Neural crest cell (in vitro differentiated cells): Measurements from ENCODE around the gene MAP1B. TPM values are rescaled to one million over a fixed set of nuclear protein-coding genes. Genes with fewer than 3 reads are reported as not detected.

Experiments used
- DNase-seq: peaks from one replicate; pipeline ENCODE4 v3.0.0; 2021; ENCODE audit warnings: low read depth, mixed read lengths, low spot score
- H3K27ac Mint-ChIP-seq: one replicate; pipeline ENCODE4 v1.8.0; 2021; ENCODE audit warnings: mild to moderate bottlenecking, mixed read lengths; ENCODE audit not compliant: unreplicated experiment
- H3K27me3 Mint-ChIP-seq: 2 replicates; pipeline ENCODE4 v1.8.0; 2021; ENCODE audit warnings: low read depth, mild to moderate bottlenecking, mixed read lengths
- H3K36me3 Mint-ChIP-seq: 2 replicates; pipeline ENCODE4 v1.8.0; 2021; ENCODE audit warnings: low read depth, mild to moderate bottlenecking, mixed read lengths
- H3K4me1 Mint-ChIP-seq: 2 replicates; pipeline ENCODE4 v1.8.0; 2021; ENCODE audit warnings: mixed read lengths
- H3K4me3 Mint-ChIP-seq: one replicate; pipeline ENCODE4 v1.8.0; 2021; ENCODE audit warnings: mild to moderate bottlenecking, mixed read lengths
- H3K9me3 Mint-ChIP-seq: 2 replicates; pipeline ENCODE4 v1.8.0; 2021; ENCODE audit warnings: mixed read lengths
- total RNA-seq: library from RNA; stranded (reverse); gene quantifications from 2 replicates; pipeline ENCODE4 v1.2.1, GENCODE V29; 2021
- TF ChIP-seq, protein P1 (sequence below): fragments of 200-600 bp; sonication (generic); conservative IDR thresholded peaks from 2 replicates; pipeline ENCODE4 v1.5.0; 2021; ENCODE audit warnings: antibody characterized with exemption, mild to moderate bottlenecking

Gene MAP1B
- total RNA-seq, 1 donor from 2014 or later = 256 TPM

DNA sequence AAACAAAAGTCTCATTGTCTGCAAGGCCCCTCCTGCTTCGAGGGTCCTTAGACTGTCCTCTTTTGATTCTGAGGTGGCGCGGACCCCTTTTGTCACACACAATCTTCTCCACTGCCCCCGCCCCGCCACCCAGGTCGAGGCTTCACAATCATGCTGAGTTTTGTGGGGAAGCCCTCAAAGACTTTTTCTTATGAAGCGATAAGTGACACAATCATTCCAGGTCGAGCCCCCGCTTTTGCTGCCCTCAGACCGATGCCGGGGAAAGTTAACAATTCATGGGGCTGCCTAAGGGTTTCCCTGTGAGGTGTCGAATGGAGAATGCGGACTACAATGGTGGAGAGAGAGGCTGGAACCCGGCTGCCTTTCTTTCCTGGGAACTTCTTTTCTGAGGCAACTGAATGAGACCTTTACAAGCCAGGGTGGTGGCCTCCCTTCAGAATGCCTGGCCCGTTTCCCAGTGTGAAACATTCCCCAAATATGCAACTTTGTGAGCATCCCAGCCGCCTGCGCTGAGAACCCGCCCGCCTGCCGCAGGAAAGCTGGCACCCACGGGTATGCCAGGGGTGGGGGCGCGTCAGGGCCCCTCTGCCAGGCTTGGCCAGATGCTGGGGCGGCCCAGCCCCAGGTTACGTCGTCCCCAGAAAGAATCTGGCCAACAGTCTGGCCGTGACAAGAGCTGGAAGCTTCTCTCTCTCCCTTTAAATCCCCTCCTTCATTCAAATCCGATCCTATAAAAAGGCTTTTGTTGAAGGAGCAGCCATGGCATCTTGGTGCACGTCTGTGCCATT, 71.9 kb downstream of the MAP1B start:
- Mint-ChIP-seq H3K4me1 (peaks cover 79% of the 10 kb centered on the region), H3K9me3 (no peaks in the 10 kb centered on the region), H3K36me3 (peaks cover 13% of the 10 kb centered on the region), H3K27me3 (no peaks in the 10 kb centered on the region), H3K27ac (peak overlapping the region; percentile 92), H3K4me3 (peak overlapping the region; percentile 86)
- TF ChIP-seq, protein P1, sequence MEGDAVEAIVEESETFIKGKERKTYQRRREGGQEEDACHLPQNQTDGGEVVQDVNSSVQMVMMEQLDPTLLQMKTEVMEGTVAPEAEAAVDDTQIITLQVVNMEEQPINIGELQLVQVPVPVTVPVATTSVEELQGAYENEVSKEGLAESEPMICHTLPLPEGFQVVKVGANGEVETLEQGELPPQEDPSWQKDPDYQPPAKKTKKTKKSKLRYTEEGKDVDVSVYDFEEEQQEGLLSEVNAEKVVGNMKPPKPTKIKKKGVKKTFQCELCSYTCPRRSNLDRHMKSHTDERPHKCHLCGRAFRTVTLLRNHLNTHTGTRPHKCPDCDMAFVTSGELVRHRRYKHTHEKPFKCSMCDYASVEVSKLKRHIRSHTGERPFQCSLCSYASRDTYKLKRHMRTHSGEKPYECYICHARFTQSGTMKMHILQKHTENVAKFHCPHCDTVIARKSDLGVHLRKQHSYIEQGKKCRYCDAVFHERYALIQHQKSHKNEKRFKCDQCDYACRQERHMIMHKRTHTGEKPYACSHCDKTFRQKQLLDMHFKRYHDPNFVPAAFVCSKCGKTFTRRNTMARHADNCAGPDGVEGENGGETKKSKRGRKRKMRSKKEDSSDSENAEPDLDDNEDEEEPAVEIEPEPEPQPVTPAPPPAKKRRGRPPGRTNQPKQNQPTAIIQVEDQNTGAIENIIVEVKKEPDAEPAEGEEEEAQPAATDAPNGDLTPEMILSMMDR = no peak
- DNase-seq = peak; percentile 50

DNA sequence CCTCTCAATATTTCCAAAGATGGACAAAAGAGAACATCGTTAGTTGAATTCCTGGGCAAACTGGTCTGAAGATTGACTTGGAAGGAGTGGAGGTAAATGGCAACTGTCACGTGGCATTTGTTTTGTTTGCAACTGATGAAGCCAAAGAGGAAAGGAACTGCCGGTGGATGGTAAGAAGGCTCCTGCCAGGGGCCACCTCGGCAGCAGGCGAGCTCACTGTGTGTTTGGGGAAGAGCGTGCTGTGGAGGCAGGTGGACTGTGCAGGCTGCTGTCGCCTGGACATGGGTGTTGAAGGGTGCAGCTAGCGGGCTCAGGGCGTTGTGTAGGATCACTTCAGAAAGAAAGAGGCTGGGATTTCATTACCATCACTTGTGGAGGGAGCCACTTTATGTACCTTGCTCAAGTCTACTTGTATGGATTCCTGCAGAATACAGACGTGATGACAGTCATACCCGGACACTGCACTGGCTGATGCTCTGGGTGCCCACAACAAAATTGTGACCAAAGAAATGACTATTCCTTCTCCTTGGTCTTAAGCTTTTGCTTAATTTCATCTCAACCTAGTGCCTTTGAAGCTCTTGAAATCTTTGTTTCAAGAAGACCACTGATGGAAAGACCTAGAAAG, 72.7 kb downstream of the MAP1B start:
- no peak for DNase-seq
- H3K4me3 Mint-ChIP-seq = peak overlapping the region; percentile 86
- H3K27me3 Mint-ChIP-seq = no peaks in the 10 kb centered on the region
- H3K9me3 Mint-ChIP-seq = no peaks in the 10 kb centered on the region
- H3K36me3 Mint-ChIP-seq = peaks cover 13% of the 10 kb centered on the region
- peaks cover 84% of the 10 kb centered on the region for H3K4me1 Mint-ChIP-seq
- H3K27ac Mint-ChIP-seq = peak overlapping the region; percentile 92
- TF ChIP-seq, protein P1 = no peak

DNA sequence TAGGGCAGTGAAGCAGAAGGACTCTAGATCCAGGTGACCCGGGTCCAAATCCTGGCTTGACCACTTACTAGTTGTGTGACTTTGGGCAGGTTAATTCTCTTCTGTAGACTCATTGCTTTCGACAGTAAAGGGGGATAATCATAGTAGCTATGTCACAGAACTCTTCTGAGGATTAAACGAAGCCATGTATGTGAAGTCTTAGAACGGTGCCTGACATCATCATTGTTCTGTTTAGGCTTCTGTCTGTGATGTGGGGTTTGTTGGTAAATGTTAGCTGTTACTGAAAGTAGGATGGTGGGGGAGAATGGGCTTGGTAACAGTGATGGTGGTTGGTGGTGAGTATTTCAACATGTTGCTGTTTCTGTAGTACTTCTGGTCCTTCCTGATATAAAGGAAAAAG, 73.7 kb downstream of the MAP1B start:
- TF ChIP-seq, protein P1 = no peak
- Mint-ChIP-seq H3K4me3 (peak overlapping the region; percentile 61), H3K36me3 (peaks cover 12% of the 10 kb centered on the region), H3K27me3 (no peaks in the 10 kb centered on the region), H3K27ac (no peak overlapping the region), H3K9me3 (no peaks in the 10 kb centered on the region), H3K4me1 (peaks cover 83% of the 10 kb centered on the region)
- DNase-seq = no peak

DNA sequence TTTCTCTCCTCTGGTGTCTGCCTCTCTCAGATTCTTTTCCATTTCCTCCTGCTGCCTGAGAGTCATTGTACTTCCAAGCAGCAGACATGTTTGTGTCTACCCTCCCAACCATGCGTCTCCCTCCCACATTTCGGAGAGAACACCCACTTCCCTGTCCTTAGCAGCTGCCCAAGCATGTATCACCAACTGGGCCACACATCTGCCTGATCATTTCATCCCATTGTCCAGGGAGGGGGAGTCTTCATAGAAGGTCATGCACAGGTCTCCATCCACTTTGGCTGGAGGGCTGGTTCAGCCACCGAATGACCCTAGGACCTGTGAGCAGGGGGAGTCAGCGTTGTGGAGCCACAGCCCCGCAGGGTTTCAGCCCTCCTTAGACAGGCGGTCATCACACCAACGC, 75.4 kb downstream of the MAP1B start:
- Mint-ChIP-seq H3K9me3 (no peaks in the 10 kb centered on the region), H3K27me3 (no peaks in the 10 kb centered on the region), H3K4me1 (peaks cover 74% of the 10 kb centered on the region), H3K36me3 (peaks cover 17% of the 10 kb centered on the region), H3K4me3 (peak overlapping the region; percentile 72), H3K27ac (peak overlapping the region; percentile 92)
- peak; percentile 26 for DNase-seq
- TF ChIP-seq, protein P1 = no peak

DNA sequence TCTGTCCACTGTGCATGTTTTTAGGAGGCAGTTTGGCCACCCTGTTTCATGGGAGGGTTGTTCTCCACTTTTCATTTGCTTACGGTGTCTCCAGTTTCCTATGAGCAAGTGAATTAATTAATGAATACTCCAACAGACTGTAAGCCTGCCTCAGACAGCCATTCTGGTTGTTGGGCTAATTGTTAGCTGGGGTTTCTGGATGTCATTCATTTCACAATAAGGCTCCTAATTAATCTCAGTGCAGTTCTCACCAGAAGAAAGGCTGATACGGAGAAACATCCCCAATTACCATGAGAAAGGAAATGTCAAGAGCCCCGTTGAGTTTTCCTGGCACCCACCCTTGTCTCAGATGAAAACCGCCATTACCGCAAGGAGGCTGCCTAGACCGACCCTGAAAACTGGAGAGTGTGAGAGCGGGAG, 75.8 kb downstream of the MAP1B start:
- Mint-ChIP-seq H3K4me3 (peak overlapping the region; percentile 72), H3K27ac (peak overlapping the region; percentile 95), H3K9me3 (peaks cover 2% of the 10 kb centered on the region), H3K27me3 (no peaks in the 10 kb centered on the region), H3K4me1 (peaks cover 70% of the 10 kb centered on the region), H3K36me3 (peaks cover 20% of the 10 kb centered on the region)
- TF ChIP-seq, protein P1 = no peak
- DNase-seq = no peak
